Erythroblast (primary cell): Measurements from ENCODE around the gene RCSD1.

Experiments used
- GATA1 ChIP-seq: IDR thresholded peaks from 2 replicates; pipeline ENCODE4 v1.6.1; 2011; ENCODE audit warnings: low read depth, mild to moderate bottlenecking, control low read depth, low read length, moderate library complexity
- POLR2A ChIP-seq: IDR thresholded peaks from 2 replicates; pipeline ENCODE4 v1.6.1; 2011; ENCODE audit warnings: mild to moderate bottlenecking, low read length

DNA sequence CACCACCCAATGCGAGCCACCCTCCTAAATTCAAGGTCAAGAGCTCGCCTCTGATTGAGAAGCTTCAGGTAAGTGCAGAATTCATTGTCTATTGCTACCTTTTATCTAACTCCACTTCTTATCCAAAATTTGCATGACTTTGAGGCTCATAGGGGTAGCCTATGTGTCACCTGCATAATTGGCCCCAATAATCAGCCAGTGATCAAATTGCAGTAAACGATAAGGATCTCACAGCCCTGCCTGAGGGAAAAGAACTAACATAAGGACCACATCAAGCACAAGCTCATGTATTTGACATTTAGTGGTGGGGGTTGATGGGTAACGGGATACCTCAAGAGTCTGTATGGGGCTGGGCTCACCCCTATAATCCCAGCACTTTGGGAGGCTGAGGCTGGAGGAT is 60.0 kb downstream of the RCSD1 start:
- TF ChIP-seq POLR2A = no peak
- TF ChIP-seq GATA1 = no peak
